MM.1S (cell line): ENCODE measurements around the gene HINT2.

ENCODE experiments used
- DNase-seq: peaks from one replicate; pipeline ENCODE4 v3.0.0-alpha.2; 2015
- H2AFZ ChIP-seq: fragments of 300-600 bp; sonication (generic); 2 replicates; pipeline ENCODE4 v1.6.0; 2016; ENCODE audit warnings: antibody characterized with exemption, low read length
- H3F3A ChIP-seq: fragments of 300-600 bp; sonication (generic); 2 replicates; pipeline ENCODE4 v1.6.1; 2016; ENCODE audit warnings: mild to moderate bottlenecking, antibody characterized with exemption, low read length, moderate library complexity, mixed read lengths; ENCODE audit not compliant: insufficient read depth
- H3K27ac ChIP-seq: fragments of 300-600 bp; sonication (generic); 2 replicates; pipeline ENCODE4 v1.5.1; 2016; ENCODE audit warnings: mild to moderate bottlenecking, low read length
- H3K27me3 ChIP-seq: fragments of 300-600 bp; sonication (generic); replicated peaks from 2 replicates; pipeline ENCODE4 v1.6.0; 2016; ENCODE audit warnings: low read length; ENCODE audit not compliant: insufficient read depth
- H3K36me3 ChIP-seq: fragments of 300-600 bp; sonication (generic); replicated peaks from 2 replicates; pipeline ENCODE4 v1.6.1; 2016; ENCODE audit warnings: mild to moderate bottlenecking, low read length, mixed read lengths; ENCODE audit not compliant: insufficient read depth
- H3K4me1 ChIP-seq: fragments of 300-600 bp; sonication (generic); 2 replicates; pipeline ENCODE4 v1.6.1; 2016; ENCODE audit warnings: low read length, mixed read lengths
- H3K4me2 ChIP-seq: fragments of 300-600 bp; sonication (generic); 2 replicates; pipeline ENCODE4 v1.6.0; 2016; ENCODE audit warnings: low read depth, low read length
- H3K4me3 ChIP-seq: fragments of 300-600 bp; sonication (generic); 2 replicates; pipeline ENCODE4 v1.5.1; 2016; ENCODE audit warnings: low read length, mixed read lengths
- H3K79me2 ChIP-seq: fragments of 300-600 bp; sonication (generic); 2 replicates; pipeline ENCODE4 v1.6.1; 2016; ENCODE audit warnings: mixed run types, low read length, mixed read lengths
- H3K9ac ChIP-seq: fragments of 300-600 bp; sonication (generic); 2 replicates; pipeline ENCODE4 v1.6.1; 2016; ENCODE audit warnings: low read length, mixed read lengths
- H3K9me2 ChIP-seq: fragments of 300-600 bp; sonication (generic); replicated peaks from 2 replicates; pipeline ENCODE4 v1.6.1; 2016; ENCODE audit warnings: mild to moderate bottlenecking, low read length, mixed read lengths; ENCODE audit not compliant: insufficient read depth
- H3K9me3 ChIP-seq: fragments of 300-600 bp; sonication (generic); replicated peaks from 2 replicates; pipeline ENCODE4 v1.6.1; 2016; ENCODE audit warnings: mild to moderate bottlenecking, low read length, mixed read lengths; ENCODE audit not compliant: insufficient read depth
- H4K20me1 ChIP-seq: fragments of 300-600 bp; sonication (generic); 2 replicates; pipeline ENCODE4 v1.6.1; 2016; ENCODE audit warnings: mild to moderate bottlenecking, low read length, moderate library complexity, mixed read lengths; ENCODE audit not compliant: insufficient read depth
- CTCF ChIP-seq: fragments of 300-600 bp; sonication (generic); IDR thresholded peaks from 2 replicates; pipeline ENCODE4 v1.5.1; 2016; ENCODE audit warnings: antibody characterized with exemption, low read length, mixed read lengths
- EZH2 ChIP-seq: fragments of 300-600 bp; sonication (generic); optimal IDR thresholded peaks from 2 replicates; pipeline ENCODE3; 2017; ENCODE audit warnings: low read depth, mild to moderate bottlenecking, antibody characterized with exemption, low read length, mixed read lengths
- EZH2phosphoT487 ChIP-seq: fragments of 300-600 bp; sonication (generic); IDR thresholded peaks from 2 replicates; pipeline ENCODE4 v1.6.1; 2018; ENCODE audit warnings: antibody characterized with exemption, low read length

Gene HINT2

GRCh38 chr9:35829764-35830096 lies 14.9 kb upstream of the HINT2 start:
- no peaks in the 10 kb centered on the region for H3K9me2 ChIP-seq
- peak overlapping the region; percentile 94 for H3K4me3 ChIP-seq
- peaks cover 10% of the 10 kb centered on the region for H3F3A ChIP-seq
- no peak for DNase-seq
- H3K4me1 ChIP-seq = peaks cover 30% of the 10 kb centered on the region
- H3K9ac ChIP-seq = peak overlapping the region; percentile 74
- H4K20me1 ChIP-seq = no peaks in the 10 kb centered on the region
- no peaks in the 10 kb centered on the region for H3K9me3 ChIP-seq
- no peak overlapping the region for H3K27ac ChIP-seq
- TF ChIP-seq CTCF (no peak), EZH2phosphoT487 (no peak), EZH2 (no peak)
- peak overlapping the region; percentile 78 for H2AFZ ChIP-seq
- peak overlapping the region; percentile 94 for H3K4me2 ChIP-seq
- 0 out of 2 replicates have a peak, but pooled peaks cover 3% of the 10 kb centered on the region for H3K79me2 ChIP-seq
- no peaks in the 10 kb centered on the region for H3K27me3 ChIP-seq
- H3K36me3 ChIP-seq = no peaks in the 10 kb centered on the region

- peaks cover 9% of the 10 kb centered on the region for H3F3A ChIP-seq
- H3K9me2 ChIP-seq = no peaks in the 10 kb centered on the region
- H3K9ac ChIP-seq = peak within 1 kb of the TSS; percentile 74
- H3K9me3 ChIP-seq = no peaks in the 10 kb centered on the region
- H3K4me3 ChIP-seq = peak within 1 kb of the TSS; percentile 94
- peak within 1 kb of the TSS; percentile 100 for H2AFZ ChIP-seq
- H3K27ac ChIP-seq = no peak within 1 kb of the TSS
- H4K20me1 ChIP-seq = no peaks in the 10 kb centered on the region
- no peak for TF ChIP-seq EZH2phosphoT487
- TF ChIP-seq CTCF = no peak
- TF ChIP-seq EZH2 = no peak
- H3K36me3 ChIP-seq = no peaks in the 10 kb centered on the region
- peaks cover 25% of the 10 kb centered on the region for H3K4me1 ChIP-seq
- DNase-seq = peak; percentile 96
- no peaks in the 10 kb centered on the region for H3K27me3 ChIP-seq
- H3K79me2 ChIP-seq = 0 out of 2 replicates have a peak, but pooled peaks cover 3% of the 10 kb centered on the region
- peak within 1 kb of the TSS; percentile 94 for H3K4me2 ChIP-seq
These were observed 14.4 kb upstream of the HINT2 start, which contains the start of gene TMEM8B for GRCh38 chr9:35829084-35829763. Gene TMEM8B, plus strand, starts transcription at chr9:35829228. Its CDS starts 220 bp downstream, at chr9:35829448.

GRCh38 chr9:35828716-35829083 lies 13.9 kb upstream of the HINT2 start, which contains the start of gene FAM221B:
Gene FAM221B, minus strand, starts transcription at chr9:35828732. Its CDS starts 2,571 bp downstream, at chr9:35826161.
- Histone ChIP-seq H3K27me3 (no peaks in the 10 kb centered on the region), H3K9ac (peak within 1 kb of the TSS; percentile 74), H3K36me3 (no peaks in the 10 kb centered on the region), H3K9me2 (no peaks in the 10 kb centered on the region), H3K9me3 (no peaks in the 10 kb centered on the region), H4K20me1 (no peaks in the 10 kb centered on the region), H3K4me3 (peak within 1 kb of the TSS; percentile 94), H3K4me1 (peaks cover 19% of the 10 kb centered on the region), H3K4me2 (peak within 1 kb of the TSS; percentile 94), H2AFZ (peak within 1 kb of the TSS; percentile 100), H3K79me2 (0 out of 2 replicates have a peak, but pooled peaks cover 3% of the 10 kb centered on the region), H3K27ac (no peak within 1 kb of the TSS), H3F3A (peaks cover 4% of the 10 kb centered on the region)
- DNase-seq = peak; percentile 13
- no peak for TF ChIP-seq EZH2
- no peak for TF ChIP-seq CTCF
- no peak for TF ChIP-seq EZH2phosphoT487
